Kidney capillary endothelial cell (primary cell): ENCODE results near the gene SRI.

Experiments
- DNase-seq: peaks from one replicate; pipeline ENCODE4 v3.0.0-alpha.2; 2018; ENCODE audit warnings: low spot score

SRI gene

GRCh38 chr7:88224601-88225275, 4.9 kb upstream of the SRI start:
- no peak for DNase-seq

GRCh38 chr7:88223265-88223664, 3.4 kb upstream of the SRI start:
- no peak for DNase-seq

GRCh38 chr7:88218836-88219605, 817 bp downstream of the SRI start:
- DNase-seq: peak; percentile 54

- DNase-seq: no peak
Measured at GRCh38 chr7:88218429-88218745, 1.5 kb downstream of the SRI start.

- DNase-seq: no peak
Measured at GRCh38 chr7:88217675-88218428, 2.0 kb downstream of the SRI start.

- no peak for DNase-seq
Measured at GRCh38 chr7:88216276-88216675, 3.6 kb downstream of the SRI start.

GRCh38 chr7:88215295-88215694, 4.5 kb downstream of the SRI start:
- DNase-seq: no peak

- no peak for DNase-seq
Measured at GRCh38 chr7:88214456-88214855, 5.4 kb downstream of the SRI start.

- no peak for DNase-seq
Measured at GRCh38 chr7:88212918-88213317, 6.9 kb downstream of the SRI start.

- no peak for DNase-seq
Measured at GRCh38 chr7:88208521-88208920, 11.3 kb downstream of the SRI start.

- no peak for DNase-seq
Measured at GRCh38 chr7:88206254-88206653, 13.6 kb downstream of the SRI start.

GRCh38 chr7:88205179-88205578, 14.7 kb downstream of the SRI start:
- no peak for DNase-seq

GRCh38 chr7:88204525-88205110, 15.2 kb downstream of the SRI start:
- no peak for DNase-seq

GRCh38 chr7:88203401-88203800, 16.4 kb downstream of the SRI start:
- no peak for DNase-seq

GRCh38 chr7:88202799-88203198, 17.0 kb downstream of the SRI start:
- no peak for DNase-seq

GRCh38 chr7:88202278-88202677, 17.6 kb downstream of the SRI start:
- no peak for DNase-seq

GRCh38 chr7:88201305-88201704, 18.5 kb downstream of the SRI start:
- DNase-seq: no peak

GRCh38 chr7:88200789-88201188, 19.0 kb downstream of the SRI start:
- no peak for DNase-seq

GRCh38 chr7:88200261-88200660, 19.6 kb downstream of the SRI start:
- DNase-seq: no peak

- DNase-seq: no peak
Measured at GRCh38 chr7:88191911-88192310, 27.9 kb downstream of the SRI start.

GRCh38 chr7:88185650-88186049, 34.2 kb downstream of the SRI start:
- DNase-seq: no peak

- DNase-seq: no peak
Measured at GRCh38 chr7:88184848-88185304, 35.0 kb downstream of the SRI start.

GRCh38 chr7:88183051-88183450, 36.8 kb downstream of the SRI start:
- DNase-seq: no peak
